WTC11 (cell line): ENCODE measurements around the gene INVS. TPM values are rescaled to one million over a fixed set of nuclear protein-coding genes. Genes with fewer than 3 reads are reported as not detected.

Source experiments
- ATAC-seq: fragments of 200-7000 bp; cut with Tn5 transposase; 2 replicates; pipeline ENCODE4 v1.10.0; 2021; ENCODE audit warnings: mild to moderate bottlenecking, moderate library complexity
- CTCF ChIA-PET: fragments of 300-600 bp; sonication (Branson Sonifier 250); formaldehyde crosslinking; loops from one replicate; lab custom pipeline; 2021; ENCODE audit warnings: antibody characterized with exemption; lab: Charles Lee
- POLR2A ChIA-PET: fragments of 350-600 bp; sonication (Branson Sonifier 250); formaldehyde crosslinking; loops from one replicate; lab custom pipeline; 2021; ENCODE audit warnings: antibody characterized with exemption; lab: Charles Lee
- DNase-seq: peaks from one replicate; pipeline ENCODE4 v3.0.0; 2021; ENCODE audit warnings: low spot score
- H3K27ac Mint-ChIP-seq: 2 replicates; pipeline ENCODE4 v1.8.0; 2021; ENCODE audit warnings: mixed read lengths
- H3K27me3 Mint-ChIP-seq: 2 replicates; pipeline ENCODE4 v1.8.0; 2021; ENCODE audit warnings: low read depth, mild to moderate bottlenecking, moderate library complexity, mixed read lengths
- H3K36me3 Mint-ChIP-seq: 2 replicates; pipeline ENCODE4 v1.8.0; 2021; ENCODE audit warnings: mixed read lengths
- H3K4me1 Mint-ChIP-seq: 2 replicates; pipeline ENCODE4 v1.8.0; 2022; ENCODE audit warnings: mixed read lengths
- H3K4me3 Mint-ChIP-seq: 2 replicates; pipeline ENCODE4 v1.8.0; 2021; ENCODE audit warnings: mild to moderate bottlenecking, moderate library complexity, mixed read lengths
- H3K9me3 Mint-ChIP-seq: 2 replicates; pipeline ENCODE4 v1.8.0; 2021; ENCODE audit warnings: mixed read lengths
- ATF3 ChIP-seq: sonication (generic); formaldehyde crosslinking; conservative IDR thresholded peaks from 2 replicates; pipeline ENCODE4 v1.8.1; 2022; ENCODE audit warnings: mild to moderate bottlenecking, missing genetic modification reagents
- CDX4 ChIP-seq: fragments of 250-450 bp; sonication (Bioruptor Pico); IDR thresholded peaks from 2 replicates; pipeline ENCODE4 v1.9.0; 2021; ENCODE audit warnings: moderate library complexity, mild to moderate bottlenecking, inconsistent platforms, borderline replicate concordance
- EMX1 ChIP-seq: fragments of 250-450 bp; sonication (Bioruptor Pico); IDR thresholded peaks from 2 replicates; pipeline ENCODE4 v1.8.0; 2021; ENCODE audit warnings: mild to moderate bottlenecking
- ESRRA ChIP-seq: sonication (generic); formaldehyde crosslinking; IDR thresholded peaks from 2 replicates; pipeline ENCODE4 v1.8.1; 2022; ENCODE audit warnings: mild to moderate bottlenecking, missing genetic modification reagents, borderline replicate concordance
- HMGA2 ChIP-seq: fragments of 250-450 bp; sonication (Bioruptor Pico); IDR thresholded peaks from 2 replicates; pipeline ENCODE4 v1.4.0; 2021; ENCODE audit warnings: mild to moderate bottlenecking, moderate library complexity
- NFATC4 ChIP-seq: fragments of 250-450 bp; sonication (Bioruptor Pico); IDR thresholded peaks from 2 replicates; pipeline ENCODE4 v1.9.0; 2021; ENCODE audit warnings: mild to moderate bottlenecking
- NFE2L1 ChIP-seq: sonication (generic); formaldehyde crosslinking; IDR thresholded peaks from 2 replicates; pipeline ENCODE4 v1.8.1; 2023; ENCODE audit warnings: missing genetic modification reagents
- OVOL2 ChIP-seq: fragments of 250-450 bp; sonication (Bioruptor Pico); IDR thresholded peaks from 2 replicates; pipeline ENCODE4 v1.9.0; 2021; ENCODE audit warnings: mild to moderate bottlenecking, borderline replicate concordance
- PRRX2 ChIP-seq: fragments of 250-450 bp; sonication (Bioruptor Pico); IDR thresholded peaks from 2 replicates; pipeline ENCODE4 v1.8.0; 2021; ENCODE audit warnings: mild to moderate bottlenecking
- RELA ChIP-seq: sonication (generic); formaldehyde crosslinking; IDR thresholded peaks from 2 replicates; pipeline ENCODE4 v1.8.1; 2022; ENCODE audit warnings: missing genetic modification reagents, mild to moderate bottlenecking, borderline replicate concordance
- SMAD4 ChIP-seq: sonication (generic); formaldehyde crosslinking; IDR thresholded peaks from 2 replicates; pipeline ENCODE4 v1.8.0; 2022; ENCODE audit warnings: mild to moderate bottlenecking, missing genetic modification reagents
- ZMAT4 ChIP-seq: fragments of 250-450 bp; sonication (Bioruptor Pico); IDR thresholded peaks from 2 replicates; pipeline ENCODE4 v1.9.0; 2021; ENCODE audit warnings: mild to moderate bottlenecking
- ZNF263 ChIP-seq: sonication (generic); formaldehyde crosslinking; IDR thresholded peaks from 2 replicates; pipeline ENCODE4 v1.8.1; 2022; ENCODE audit warnings: low read depth, mild to moderate bottlenecking, moderate library complexity, missing genetic modification reagents
- ZNF317 ChIP-seq: sonication (generic); formaldehyde crosslinking; IDR thresholded peaks from 2 replicates; pipeline ENCODE4 v1.8.1; 2023; ENCODE audit warnings: low read depth, mild to moderate bottlenecking, moderate library complexity, missing genetic modification reagents, borderline replicate concordance
- ZNF396 ChIP-seq: fragments of 250-450 bp; sonication (Bioruptor Pico); IDR thresholded peaks from 2 replicates; pipeline ENCODE4 v1.8.0; 2021; ENCODE audit warnings: mild to moderate bottlenecking, moderate library complexity, borderline replicate concordance
- ZNF416 ChIP-seq: fragments of 250-450 bp; sonication (Bioruptor Pico); IDR thresholded peaks from 2 replicates; pipeline ENCODE4 v1.9.0; 2021; ENCODE audit warnings: mild to moderate bottlenecking, inconsistent platforms
- ZNF423 ChIP-seq: fragments of 250-450 bp; sonication (Bioruptor Pico); IDR thresholded peaks from 2 replicates; pipeline ENCODE4 v2.1.2; 2022; ENCODE audit warnings: mild to moderate bottlenecking, moderate library complexity
- ZNF671 ChIP-seq: fragments of 250-450 bp; sonication (Bioruptor Pico); IDR thresholded peaks from 2 replicates; pipeline ENCODE4 v1.8.0; 2021; ENCODE audit warnings: mild to moderate bottlenecking
- ZSCAN18 ChIP-seq: fragments of 250-450 bp; sonication (Bioruptor Pico); IDR thresholded peaks from 2 replicates; pipeline ENCODE4 v2.1.2; 2022; ENCODE audit warnings: mild to moderate bottlenecking, moderate library complexity
- total RNA-seq: library from RNA; stranded (reverse); gene quantifications from 3 replicates; pipeline ENCODE4 v1.2.3, GENCODE V29; 2021
- TF ChIP-seq, protein P1 (sequence below): sonication (generic); formaldehyde crosslinking; IDR thresholded peaks from 2 replicates; pipeline ENCODE4 v1.8.0; 2022; ENCODE audit warnings: missing genetic modification reagents
- TF ChIP-seq, protein P2 (sequence below): sonication (generic); formaldehyde crosslinking; IDR thresholded peaks from 2 replicates; pipeline ENCODE4 v1.8.1; 2022; ENCODE audit warnings: low read depth, missing genetic modification reagents, borderline replicate concordance

Gene INVS
- total RNA-seq, 1 experiment from 2014 or later = 8.1 TPM

DNA sequence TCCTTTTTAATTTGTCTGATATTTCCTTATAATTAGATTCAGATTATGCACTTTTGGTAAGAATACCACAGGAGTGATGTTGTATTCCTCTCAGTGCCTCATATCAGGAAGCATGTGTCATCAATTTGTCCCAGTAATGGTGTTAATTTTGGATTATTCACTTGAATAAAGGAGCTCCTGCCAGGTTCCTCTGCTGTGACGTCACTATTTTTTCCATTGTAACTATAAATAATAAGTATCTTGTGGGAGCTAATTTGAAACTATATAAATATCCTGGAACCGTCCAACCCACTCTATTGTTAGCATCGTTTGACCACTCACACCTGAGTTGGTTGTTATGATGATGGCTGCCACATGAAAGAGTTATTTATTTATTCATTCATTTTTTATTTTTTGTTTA, 107.9 kb downstream of the INVS start (continued):
- TF ChIP-seq HMGA2 (no peak), ZNF317 (CRISPR knock-in tag) (no peak), ZSCAN18 (no peak), OVOL2 (CRISPR knock-in tag) (no peak), ATF3 (CRISPR knock-in tag) (no peak), ZNF263 (CRISPR knock-in tag) (no peak), SMAD4 (CRISPR knock-in tag) (no peak)
- TF ChIP-seq, all 79 proteins: peak for 0

DNA sequence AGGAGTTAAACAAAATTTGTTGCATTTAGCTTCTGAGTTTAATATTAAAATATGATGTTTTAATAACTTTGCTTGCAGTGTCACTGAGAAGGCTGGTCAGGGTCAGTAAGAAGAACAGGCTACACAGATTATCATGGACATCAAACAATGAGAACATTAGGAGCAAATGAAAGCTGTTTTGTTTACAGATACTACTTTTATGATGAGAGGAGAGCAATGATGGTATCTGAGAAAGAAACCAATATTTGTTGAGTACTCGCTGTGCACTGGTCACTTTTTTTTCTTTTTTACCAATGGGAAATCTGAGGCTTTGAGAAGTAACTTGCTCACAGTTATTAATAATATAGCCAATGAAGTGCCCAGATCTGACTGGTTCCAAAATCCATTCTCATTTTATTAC, 109.6 kb downstream of the INVS start:
- TF ChIP-seq ZNF317 (CRISPR knock-in tag) = no peak
- no peak for TF ChIP-seq ZSCAN18
- no peak for TF ChIP-seq CDX4 (CRISPR knock-in tag)
- Mint-ChIP-seq H3K36me3 (no peaks in the 10 kb centered on the region), H3K4me3 (no peak overlapping the region), H3K27ac (no peak overlapping the region), H3K4me1 (peaks cover 19% of the 10 kb centered on the region), H3K27me3 (no peaks in the 10 kb centered on the region), H3K9me3 (no peaks in the 10 kb centered on the region)
- ATAC-seq (no peak), DNase-seq (no peak)
- ChIA-PET POLR2A (no interaction called here), CTCF (no interaction called here)

DNA sequence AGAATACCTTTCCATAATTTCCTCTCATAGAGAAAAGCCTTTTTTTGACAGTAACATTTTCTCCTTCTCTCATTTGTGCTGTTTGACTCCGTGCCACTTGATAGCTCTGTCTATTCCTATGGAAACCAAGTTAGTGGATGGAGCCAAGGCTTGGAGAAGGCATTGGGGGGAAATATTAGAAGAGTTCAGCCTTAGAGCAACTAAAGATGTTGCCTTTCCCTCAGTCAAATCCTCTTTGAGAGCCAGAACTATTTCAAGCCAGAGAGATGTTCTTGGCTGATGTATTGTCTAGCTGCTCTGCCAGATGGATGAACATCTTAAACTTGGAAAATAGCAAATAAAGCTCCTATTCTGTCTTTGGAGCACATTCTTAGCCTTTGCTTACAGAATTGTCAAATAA, 112.4 kb downstream of the INVS start:
- peaks cover 20% of the 10 kb centered on the region for H3K4me1 Mint-ChIP-seq
- no peaks in the 10 kb centered on the region for H3K27me3 Mint-ChIP-seq
- H3K9me3 Mint-ChIP-seq = no peaks in the 10 kb centered on the region
- no peaks in the 10 kb centered on the region for H3K36me3 Mint-ChIP-seq
- POLR2A ChIA-PET = no interaction called here
- no peak overlapping the region for H3K27ac Mint-ChIP-seq
- no peak for ATAC-seq
- DNase-seq = no peak
- CTCF ChIA-PET = no interaction called here
- H3K4me3 Mint-ChIP-seq = no peak overlapping the region
- no peak for TF ChIP-seq NFATC4
- no peak for TF ChIP-seq ESRRA (CRISPR knock-in tag)
- TF ChIP-seq ZNF671 (CRISPR knock-in tag) = no peak
- no peak for TF ChIP-seq EMX1 (CRISPR knock-in tag)
- TF ChIP-seq, protein P1, sequence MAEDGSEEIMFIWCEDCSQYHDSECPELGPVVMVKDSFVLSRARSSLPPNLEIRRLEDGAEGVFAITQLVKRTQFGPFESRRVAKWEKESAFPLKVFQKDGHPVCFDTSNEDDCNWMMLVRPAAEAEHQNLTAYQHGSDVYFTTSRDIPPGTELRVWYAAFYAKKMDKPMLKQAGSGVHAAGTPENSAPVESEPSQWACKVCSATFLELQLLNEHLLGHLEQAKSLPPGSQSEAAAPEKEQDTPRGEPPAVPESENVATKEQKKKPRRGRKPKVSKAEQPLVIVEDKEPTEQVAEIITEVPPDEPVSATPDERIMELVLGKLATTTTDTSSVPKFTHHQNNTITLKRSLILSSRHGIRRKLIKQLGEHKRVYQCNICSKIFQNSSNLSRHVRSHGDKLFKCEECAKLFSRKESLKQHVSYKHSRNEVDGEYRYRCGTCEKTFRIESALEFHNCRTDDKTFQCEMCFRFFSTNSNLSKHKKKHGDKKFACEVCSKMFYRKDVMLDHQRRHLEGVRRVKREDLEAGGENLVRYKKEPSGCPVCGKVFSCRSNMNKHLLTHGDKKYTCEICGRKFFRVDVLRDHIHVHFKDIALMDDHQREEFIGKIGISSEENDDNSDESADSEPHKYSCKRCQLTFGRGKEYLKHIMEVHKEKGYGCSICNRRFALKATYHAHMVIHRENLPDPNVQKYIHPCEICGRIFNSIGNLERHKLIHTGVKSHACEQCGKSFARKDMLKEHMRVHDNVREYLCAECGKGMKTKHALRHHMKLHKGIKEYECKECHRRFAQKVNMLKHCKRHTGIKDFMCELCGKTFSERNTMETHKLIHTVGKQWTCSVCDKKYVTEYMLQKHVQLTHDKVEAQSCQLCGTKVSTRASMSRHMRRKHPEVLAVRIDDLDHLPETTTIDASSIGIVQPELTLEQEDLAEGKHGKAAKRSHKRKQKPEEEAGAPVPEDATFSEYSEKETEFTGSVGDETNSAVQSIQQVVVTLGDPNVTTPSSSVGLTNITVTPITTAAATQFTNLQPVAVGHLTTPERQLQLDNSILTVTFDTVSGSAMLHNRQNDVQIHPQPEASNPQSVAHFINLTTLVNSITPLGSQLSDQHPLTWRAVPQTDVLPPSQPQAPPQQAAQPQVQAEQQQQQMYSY = no peak
- TF ChIP-seq ZMAT4 = no peak
- TF ChIP-seq, protein P2, sequence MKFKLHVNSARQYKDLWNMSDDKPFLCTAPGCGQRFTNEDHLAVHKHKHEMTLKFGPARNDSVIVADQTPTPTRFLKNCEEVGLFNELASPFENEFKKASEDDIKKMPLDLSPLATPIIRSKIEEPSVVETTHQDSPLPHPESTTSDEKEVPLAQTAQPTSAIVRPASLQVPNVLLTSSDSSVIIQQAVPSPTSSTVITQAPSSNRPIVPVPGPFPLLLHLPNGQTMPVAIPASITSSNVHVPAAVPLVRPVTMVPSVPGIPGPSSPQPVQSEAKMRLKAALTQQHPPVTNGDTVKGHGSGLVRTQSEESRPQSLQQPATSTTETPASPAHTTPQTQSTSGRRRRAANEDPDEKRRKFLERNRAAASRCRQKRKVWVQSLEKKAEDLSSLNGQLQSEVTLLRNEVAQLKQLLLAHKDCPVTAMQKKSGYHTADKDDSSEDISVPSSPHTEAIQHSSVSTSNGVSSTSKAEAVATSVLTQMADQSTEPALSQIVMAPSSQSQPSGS (CRISPR knock-in tag) = no peak
- TF ChIP-seq OVOL2 (CRISPR knock-in tag) = no peak
- TF ChIP-seq ZNF263 (CRISPR knock-in tag) = no peak
- no peak for TF ChIP-seq ZSCAN18
- no peak for TF ChIP-seq ZNF396
- no peak for TF ChIP-seq PRRX2 (CRISPR knock-in tag)
- no peak for TF ChIP-seq NFE2L1 (CRISPR knock-in tag)
- TF ChIP-seq RELA (CRISPR knock-in tag) = no peak
- TF ChIP-seq ZNF416 = no peak
- TF ChIP-seq ZNF423 (CRISPR knock-in tag) = no peak
